GM06990 (cell line): ENCODE results near the gene CDHR2.
A peak's percentile ranks its signal among the peaks of the same experiment; 100 is the strongest.

Source experiments
- DNase-seq: peaks from one replicate; pipeline ENCODE4 v3.0.0-alpha.2; 2011; ENCODE audit not compliant: insufficient read length; ENCODE audit errors: extremely low read depth
- H3K27me3 ChIP-seq: replicated peaks from 2 replicates; pipeline ENCODE4 v1.6.0; 2011; ENCODE audit warnings: low read length; ENCODE audit not compliant: control insufficient read depth, insufficient read depth
- H3K36me3 ChIP-seq: 2 replicates; pipeline ENCODE4 v1.5.1; 2011; ENCODE audit warnings: low read length; ENCODE audit not compliant: control insufficient read depth, insufficient read depth
- H3K4me3 ChIP-seq: replicated peaks from 2 replicates; pipeline ENCODE4 v1.5.1; 2011; ENCODE audit warnings: low read depth, mild to moderate bottlenecking, control low read depth, low read length
- CTCF ChIP-seq: IDR thresholded peaks from 2 replicates; pipeline ENCODE4 v1.5.1; 2011; ENCODE audit warnings: low read length, control low read depth, mild to moderate bottlenecking, inconsistent platforms; ENCODE audit not compliant: insufficient read depth, poor library complexity, severe bottlenecking

Gene CDHR2

DNA sequence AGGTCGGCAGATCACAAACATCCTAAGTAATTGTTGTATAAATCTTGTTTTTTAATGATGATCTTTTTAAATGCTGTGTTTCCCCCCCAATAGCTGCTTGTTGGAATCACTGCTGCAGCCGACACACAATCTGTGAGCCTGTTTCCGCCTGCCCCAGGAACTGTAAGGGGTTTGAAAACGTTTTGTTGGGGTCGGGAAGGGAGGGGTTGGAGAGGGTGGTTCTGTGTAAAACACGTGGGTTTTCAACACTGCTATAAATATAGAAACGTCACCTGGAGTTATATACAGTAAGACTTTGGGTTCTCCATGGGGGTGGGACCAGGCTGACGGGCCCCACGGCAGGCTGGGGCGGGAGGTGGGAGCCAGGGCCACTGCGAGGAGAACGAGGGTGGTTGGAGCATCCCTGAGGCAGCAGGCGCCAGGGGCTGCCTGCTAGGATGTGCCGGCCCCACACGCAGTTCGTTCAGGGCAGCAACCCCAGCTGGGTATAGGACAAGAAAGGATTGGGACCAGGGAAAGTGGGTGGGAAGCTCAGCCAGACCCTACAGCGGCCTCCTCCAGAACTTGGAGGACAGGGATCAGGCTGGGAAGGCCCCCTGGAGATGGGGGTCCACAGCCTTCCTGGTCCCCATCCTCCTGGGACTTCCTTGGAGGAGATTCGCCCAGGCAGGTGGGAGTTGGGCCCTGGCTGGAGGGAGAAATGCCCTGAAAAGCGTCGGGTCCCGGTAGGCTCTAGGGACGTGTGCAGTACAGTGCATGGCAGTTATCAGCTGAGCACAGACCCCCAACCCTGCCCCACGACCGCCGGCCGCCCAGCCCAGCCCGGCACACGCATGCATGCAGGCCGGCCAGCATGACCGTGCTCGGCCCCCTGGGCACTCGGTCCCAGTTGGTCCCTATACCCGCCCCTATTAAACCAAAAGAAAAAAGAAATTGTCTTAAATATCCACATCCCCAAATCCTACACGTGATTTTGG, 21.6 kb upstream of the CDHR2 start:
- H3K36me3 ChIP-seq, result peaks cover 36% of the 10 kb centered on the region
- no peak for TF ChIP-seq CTCF
- no peak for DNase-seq
- no peaks in the 10 kb centered on the region for H3K27me3 ChIP-seq
- no peak overlapping the region for H3K4me3 ChIP-seq

DNA sequence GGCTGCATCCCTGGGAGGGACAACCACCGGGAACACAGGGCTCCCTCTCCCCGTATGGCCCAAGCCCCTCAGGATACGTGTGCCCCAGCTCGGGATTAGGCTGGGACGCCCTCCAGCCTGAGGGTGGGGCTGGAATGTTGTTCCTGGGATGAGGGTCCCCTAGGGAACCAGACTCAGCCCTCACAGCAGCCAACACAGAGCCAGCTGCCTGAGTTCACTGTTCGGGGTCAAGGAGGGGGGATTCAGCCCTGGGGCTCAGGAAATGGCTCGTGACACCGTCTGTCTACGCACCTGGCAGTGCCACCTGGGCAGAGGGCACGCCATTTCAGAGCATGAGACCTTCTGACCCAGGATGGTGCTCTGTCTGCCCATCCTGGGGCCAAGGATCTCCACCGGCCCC, 20.8 kb upstream of the CDHR2 start:
- Histone ChIP-seq H3K27me3 (no peaks in the 10 kb centered on the region), H3K4me3 (no peak overlapping the region), H3K36me3 (peaks cover 39% of the 10 kb centered on the region)
- TF ChIP-seq CTCF, result no peak
- DNase-seq, result no peak

DNA sequence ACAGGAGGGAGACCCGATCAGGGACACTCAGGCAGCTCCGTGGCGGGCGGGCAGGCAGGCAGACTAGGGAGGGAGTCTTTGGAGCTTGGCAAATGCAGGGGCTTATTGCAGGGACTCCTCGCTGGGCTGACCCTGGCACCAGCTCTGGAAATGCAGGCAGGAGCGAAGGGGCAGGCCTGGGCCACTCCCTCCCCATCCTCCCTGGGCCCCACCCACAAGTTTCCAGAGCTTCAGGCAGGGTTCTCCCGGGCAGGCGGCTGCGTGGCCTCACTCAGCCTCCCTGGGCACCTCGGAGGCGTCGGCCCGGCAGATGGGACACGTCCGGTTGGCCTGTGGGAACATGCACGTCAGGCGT, 20.4 kb upstream of the CDHR2 start:
- Histone ChIP-seq H3K27me3 (no peaks in the 10 kb centered on the region), H3K36me3 (peaks cover 39% of the 10 kb centered on the region), H3K4me3 (no peak overlapping the region)
- no peak for DNase-seq
- no peak for TF ChIP-seq CTCF

DNA sequence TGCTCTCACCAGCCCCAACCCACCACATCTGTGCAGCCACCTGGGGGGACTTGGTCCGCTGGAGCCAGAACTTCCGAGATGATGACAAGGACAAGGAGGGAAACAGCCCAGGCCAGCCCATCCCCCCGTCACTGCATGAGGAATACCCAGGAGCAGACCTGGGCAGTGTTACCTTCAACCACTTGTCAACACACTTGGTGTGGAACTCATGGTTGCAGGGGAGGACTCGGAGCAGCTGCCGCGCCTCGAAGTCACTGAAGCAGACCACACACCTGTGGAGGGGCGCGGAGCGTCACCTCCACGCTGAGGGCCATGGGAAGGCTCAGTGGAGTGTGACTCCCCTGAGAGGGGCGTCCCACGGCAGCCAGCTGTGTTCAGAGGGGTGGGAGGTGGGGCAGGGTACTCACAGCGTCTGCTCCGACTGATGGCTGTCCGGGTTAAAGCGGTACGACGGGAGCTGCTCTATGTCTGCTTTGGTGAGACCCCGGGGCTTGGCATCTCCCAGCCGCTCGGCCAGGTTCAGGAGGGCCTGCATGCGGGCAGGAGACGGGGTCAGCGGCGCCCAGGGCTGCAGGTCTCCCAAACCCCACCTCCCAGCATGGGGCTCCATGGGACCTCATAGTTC, 19.9 kb upstream of the CDHR2 start:
- H3K4me3 ChIP-seq, result no peak overlapping the region
- DNase-seq, result peak; percentile 46
- no peaks in the 10 kb centered on the region for H3K27me3 ChIP-seq
- TF ChIP-seq CTCF, result no peak
- H3K36me3 ChIP-seq, result peaks cover 39% of the 10 kb centered on the region

DNA sequence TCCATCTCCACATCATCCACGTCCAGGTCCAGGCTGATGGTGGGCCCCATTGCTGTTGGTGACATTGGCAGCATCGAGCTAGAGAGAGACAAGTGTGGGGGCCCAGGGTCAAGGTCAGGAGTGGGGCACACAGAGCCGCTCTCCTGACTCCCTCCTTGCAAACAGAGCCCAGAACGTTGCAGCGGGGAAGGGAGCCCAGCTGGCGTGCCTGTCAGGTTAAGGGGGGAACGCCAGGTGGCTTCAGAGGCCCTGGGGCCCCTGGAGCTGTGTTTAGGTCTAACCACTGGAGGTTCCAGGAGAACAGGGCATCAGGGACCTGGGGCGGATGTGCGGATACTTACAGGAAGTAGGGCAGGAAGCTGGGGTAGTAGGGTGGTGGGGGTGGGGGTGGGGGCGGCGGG, 19.4 kb upstream of the CDHR2 start:
- peaks cover 41% of the 10 kb centered on the region for H3K36me3 ChIP-seq

More for the DNA sequence above, 19.4 kb upstream of the CDHR2 start:
- Histone ChIP-seq H3K4me3 (no peak overlapping the region), H3K27me3 (no peaks in the 10 kb centered on the region)
- TF ChIP-seq CTCF, result no peak
- DNase-seq, result no peak
